K562 (cell line): ENCODE measurements around the gene ATL2. TPM values are rescaled to one million over a fixed set of nuclear protein-coding genes. Genes with fewer than 3 reads are reported as not detected.

Experiments used
- ATAC-seq: fragments of 200-7000 bp; cut with Tn5 transposase; 3 replicates; pipeline ENCODE4 v1.9.1; 2020; ENCODE audit warnings: moderate library complexity
- BruUV-seq: library from RNA; stranded (reverse); fragments of 400-500 nt; replicated peaks from 2 replicates; lab custom pipeline; 2021; lab: Mats Ljungman, UMichigan
- CTCF ChIA-PET: fragments of 300-600 bp; formaldehyde crosslinking; extraction: SDS; loops from one replicate; lab custom pipeline; 2021; ENCODE audit warnings: low intra/inter-chr PET ratio; lab: Yijun Ruan, JAX
- POLR2A ChIA-PET: fragments of 300-600, 350-650 bp; sonication (Branson Sonifier 250); formaldehyde crosslinking; extraction: SDS; loops from one replicate; lab custom pipeline; 2021; ENCODE audit warnings: antibody characterized with exemption, inconsistent platforms; lab: Yijun Ruan, JAX
- DNase-seq, 4 experiments: peaks; one replicate each; pipeline versions ENCODE4 v3.0.0 to v3.0.0-alpha.2; 2011 to 2018; ENCODE audit warnings: low spot score in 3 of 4, mixed read lengths in 3 of 4; ENCODE audit errors: extremely low read depth in 1 of 4
- FAIRE-seq: peaks from 2 replicates; lab custom pipeline; 2011; peaks lifted over from hg19 to GRCh38; lab: Jason Lieb, UNC
- H2AFZ ChIP-seq: 2 replicates; pipeline ENCODE4 v1.6.0; 2011; ENCODE audit warnings: low read depth, low read length, control low read depth, inconsistent platforms
- H3K27ac ChIP-seq: fragments of 200-600 bp; 3 replicates; pipeline ENCODE4 v1.8.0; 2011; ENCODE audit warnings: low read depth, mild to moderate bottlenecking, control low read depth, inconsistent platforms, low read length, moderate library complexity, mixed read lengths; ENCODE audit errors: extremely low read depth
- H3K27me3 ChIP-seq, 2 experiments: fragments of 300-600 bp in 1 of 2; 2 replicates in 1 of 2; 3 replicates in 1 of 2; pipeline versions ENCODE4 v1.6.0 to v1.8.0; 2011; ENCODE audit warnings: inconsistent platforms in 2 of 2, low read length in 2 of 2, mild to moderate bottlenecking in 1 of 2, mixed read lengths in 1 of 2, moderate library complexity in 1 of 2; ENCODE audit not compliant: control insufficient read depth in 2 of 2, insufficient read depth in 2 of 2
- H3K36me3 ChIP-seq: fragments of 300-600 bp; 3 replicates; pipeline ENCODE4 v1.8.0; 2011; ENCODE audit warnings: mild to moderate bottlenecking, low read length, inconsistent platforms; ENCODE audit not compliant: control insufficient read depth, insufficient read depth
- H3K4me1 ChIP-seq, 2 experiments: fragments of 200-600 bp in 1 of 2; replicated peaks in 1 of 2; 2 replicates in 1 of 2; 3 replicates in 1 of 2; pipeline versions ENCODE4 v1.5.1 to v1.8.0; 2011; ENCODE audit warnings: inconsistent platforms in 2 of 2, low read length in 2 of 2, mild to moderate bottlenecking in 1 of 2, mixed read lengths in 1 of 2, moderate library complexity in 1 of 2; ENCODE audit not compliant: control insufficient read depth in 2 of 2, insufficient read depth in 2 of 2
- H3K4me2 ChIP-seq: 2 replicates; pipeline ENCODE4 v1.6.1; 2011; ENCODE audit warnings: low read length, control low read depth, inconsistent platforms, mixed read lengths; ENCODE audit not compliant: insufficient read depth
- H3K4me3 ChIP-seq: fragments of 200-600 bp; sonication (generic), shearing (Covaris generic); 2 replicates; pipeline ENCODE4 v1.5.1; 2016; ENCODE audit warnings: control low read depth, inconsistent platforms
- H3K79me2 ChIP-seq: fragments of 200-600 bp; 3 replicates; pipeline ENCODE4 v1.8.0; 2011; ENCODE audit warnings: low read length, inconsistent platforms; ENCODE audit not compliant: control insufficient read depth, insufficient read depth
- H3K9ac ChIP-seq, 2 experiments: 2 replicates each; pipeline versions ENCODE4 v1.6.0 to v1.6.1; 2011; ENCODE audit warnings: low read depth in 2 of 2, low read length in 2 of 2, control low read depth in 1 of 2, inconsistent platforms in 1 of 2, mild to moderate bottlenecking in 1 of 2, mixed read lengths in 1 of 2; ENCODE audit not compliant: insufficient read depth in 1 of 2
- H3K9me1 ChIP-seq: one replicate; pipeline ENCODE4 v1.6.0; 2011; ENCODE audit warnings: inconsistent platforms, mild to moderate bottlenecking, low read length, moderate library complexity; ENCODE audit not compliant: control insufficient read depth, insufficient read depth
- H3K9me3 ChIP-seq: replicated peaks from 2 replicates; pipeline ENCODE4 v1.5.1; 2011; ENCODE audit warnings: low read depth, low read length, inconsistent platforms; ENCODE audit not compliant: control insufficient read depth, insufficient read depth
- H4K20me1 ChIP-seq: replicated peaks from 2 replicates; pipeline ENCODE4 v1.6.1; 2011; ENCODE audit warnings: low read length, inconsistent platforms, mixed read lengths; ENCODE audit not compliant: control insufficient read depth, insufficient read depth
- ATF4 ChIP-seq: fragments of 450-650 bp; formaldehyde crosslinking; IDR thresholded peaks from 2 replicates; pipeline ENCODE4 v1.4.0; 2022; ENCODE audit warnings: mild to moderate bottlenecking, moderate library complexity
- BCOR ChIP-seq: fragments of 450-650 bp; IDR thresholded peaks from 2 replicates; pipeline ENCODE4 v1.6.1; 2016
- FOXK2 ChIP-seq, 2 experiments: fragments of 450-650 bp; IDR thresholded peaks in 1 of 2; conservative IDR thresholded peaks in 1 of 2; 2 replicates each; pipeline ENCODE4 v1.6.1; 2016; ENCODE audit warnings: low read depth in 2 of 2, mild to moderate bottlenecking in 1 of 2
- HES1 ChIP-seq: fragments of 450-650 bp; IDR thresholded peaks from 2 replicates; pipeline ENCODE4 v1.6.1; 2016; ENCODE audit warnings: low read depth, mild to moderate bottlenecking, moderate library complexity
- HNRNPLL ChIP-seq: fragments of 200-400 bp; formaldehyde crosslinking; IDR thresholded peaks from 2 replicates; pipeline ENCODE4 v1.6.1; 2017; ENCODE audit warnings: low read length, low read depth, mild to moderate bottlenecking; ENCODE audit not compliant: poor library complexity, severe bottlenecking
- HOXB6 ChIP-seq: fragments of 250-450 bp; sonication (Bioruptor Pico); IDR thresholded peaks from 2 replicates; pipeline ENCODE4 v1.5.1; 2022; ENCODE audit warnings: mild to moderate bottlenecking, borderline replicate concordance
- KDM1A ChIP-seq, 2 experiments: fragments of 450-650 bp; IDR thresholded peaks; 2 replicates each; pipeline ENCODE4 v1.6.1; 2016; ENCODE audit warnings: mild to moderate bottlenecking in 2 of 2
- MAFF ChIP-seq: IDR thresholded peaks from 2 replicates; pipeline ENCODE4 v1.6.1; 2012; ENCODE audit warnings: low read length, improper control_type of control experiment
- PHB2 ChIP-seq: fragments of 450-650 bp; IDR thresholded peaks from 2 replicates; pipeline ENCODE4 v1.6.1; 2017; ENCODE audit warnings: low read depth
- SIN3A ChIP-seq, 2 experiments: fragments of 150-350 bp in 1 of 2; IDR thresholded peaks; 2 replicates each; pipeline ENCODE4 v1.6.1; 2011 to 2016; ENCODE audit warnings: borderline replicate concordance in 2 of 2, low read depth in 2 of 2, low read length in 2 of 2, mild to moderate bottlenecking in 2 of 2, moderate library complexity in 2 of 2; ENCODE audit not compliant: control insufficient read depth in 1 of 2
- SMAD2 ChIP-seq: fragments of 150-350 bp; IDR thresholded peaks from 2 replicates; pipeline ENCODE4 v1.6.1; 2014; ENCODE audit warnings: low read depth, mild to moderate bottlenecking, low read length
- ZNF347 ChIP-seq: fragments of 450-650 bp; formaldehyde crosslinking; IDR thresholded peaks from 2 replicates; pipeline ENCODE4 v1.4.0; 2020; ENCODE audit warnings: low read depth, mild to moderate bottlenecking, moderate library complexity
- ZNF740 ChIP-seq, 3 experiments: fragments of 200-800 bp in 1 of 3; sonication (Bioruptor generic) in 1 of 3; sonication (generic) in 1 of 3; formaldehyde crosslinking in 1 of 3; IDR thresholded peaks; 2 replicates each; pipeline versions ENCODE4 v1.6.1 to v1.8.0; 2016 to 2022; ENCODE audit warnings: mild to moderate bottlenecking in 2 of 3, missing compliant biosample characterization in 2 of 3, missing genetic modification characterization in 2 of 3, missing genetic modification reagents in 1 of 3
- WGBS: fragments of 100-300 bp; shearing (Covaris generic); methylation state at CpG from one replicate; pipeline ENCODE4 v1.1.6; 2016; ENCODE audit warnings: low coverage, mixed read lengths; ENCODE audit not compliant: insufficient coverage; ENCODE audit errors: missing lambda C conversion rate; 5-methylcytosine and 5-hydroxymethylcytosine counted together
- in situ Hi-C: fragments of 300-500 bp; cut with MboI; formaldehyde crosslinking; loops from 4 replicates; pipeline ENCODE4 v1.15.0; 2018; ENCODE audit warnings: inconsistent platforms, mixed read lengths
- intact Hi-C: fragments of 100-400 bp; cut with micrococcal nuclease; formaldehyde crosslinking; loops from 2 replicates; pipeline ENCODE4 v1.14.2; 2022
- polyA plus RNA-seq, 8 experiments: library from polyadenylated mRNA; depleted of rRNA in 4 of 8; stranded (reverse) in 5 of 8; unstranded in 3 of 8; fragments of >200 nt; fragmentation: Nextera tagmentation in 2 of 8; fragmentation: Illumina TruSeq in 1 of 8; extraction: Ambion mirVana in 2 of 8; extraction: Trizol in 1 of 8; gene quantifications; 2 replicates each; pipeline versions ENCODE4 v1.2.1 to v1.2.3, GENCODE V29; 2011 to 2014; ENCODE audit warnings: inconsistent platforms in 1 of 8, missing spikeins in 1 of 8
- total RNA-seq, 7 experiments: library from RNA; depleted of rRNA in 6 of 7; stranded (reverse); fragments of >200 nt in 6 of 7; fragmentation: Illumina TruSeq in 2 of 7; extraction: Trizol in 2 of 7; gene quantifications; 2 replicates each; pipeline versions ENCODE4 v1.2.1 to v1.2.3, GENCODE V29; 2011 to 2021; ENCODE audit warnings: low replicate concordance in 1 of 7

Gene ATL2
- total and polyA plus RNA-seq, 9 of the 15 experiments (the other 6 are each of a cell fraction or from before 2014, with no cell fraction given): 12.0 to 80.8 (median 70.2) TPM

GRCh38 chr2:38267270-38267925 lies 109.7 kb downstream of the ATL2 start:
- ChIA-PET CTCF (no interaction called here), POLR2A (interaction anchor here (1.0 kb wide), 1 partner anchor 21 kb away, joined by 3 read pairs; no protein-coding TSS in a partner anchor)
- Histone ChIP-seq H3K36me3 (no peaks in the 10 kb centered on the region), H2AFZ (no peak overlapping the region), H3K4me1 (no peaks in the 10 kb centered on the region), H3K4me3 (no peak overlapping the region), H4K20me1 (no peaks in the 10 kb centered on the region), H3K27ac (no peak overlapping the region), H3K27me3 (peaks cover 4 to 6% of the 10 kb centered on the region in 2 experiments; a peak in 4 of 5 replicates), H3K79me2 (no peaks in the 10 kb centered on the region), H3K9me3 (peaks cover 5% of the 10 kb centered on the region; the same call in 1 of the 2 replicates), H3K4me2 (no peak overlapping the region), H3K9me1 (no peaks in the 10 kb centered on the region), H3K9ac (no peak overlapping the region)
- DNase-seq (no peak), FAIRE-seq (no peak), ATAC-seq (no peak)
- 1% methylated on average over 4 of the region's 4 CpGs for WGBS
- intact Hi-C loops: no loop called here
- BruUV-seq: no TSS peak
- in situ Hi-C loops: no loop called here
- TF ChIP-seq ZNF347 (CRISPR knock-in tag) (no peak), BCOR (no peak), SMAD2 (no peak), FOXK2 (conservative IDR thresholded peaks at IDR 0.05 in 1 of 2, IDR thresholded peaks at IDR 0.05 in 1 of 2; ENCODE audit: low read depth in 2 of 2) (no peak), KDM1A (IDR thresholded peaks at IDR 0.05) (no peak), ATF4 (CRISPR knock-in tag) (no peak), HOXB6 (no peak), ZNF740 (CRISPR knock-in tag; IDR thresholded peaks at IDR 0.05) (no peak), ZNF740 (tag; IDR thresholded peaks at IDR 0.05) (no peak), MAFF (no peak), SIN3A (IDR thresholded peaks at IDR 0.05; ENCODE audit: borderline replicate concordance in 2 of 2, control insufficient read depth in 1 of 2, low read depth in 2 of 2, low read length in 2 of 2) (no peak), HES1 (no peak), PHB2 (no peak), HNRNPLL (no peak)
